Mammary epithelial cell (primary cell): ENCODE results near the gene COL4A6.

Source experiments
- CTCF ChIP-seq, 2 donors: IDR thresholded peaks in 1 of 2; conservative IDR thresholded peaks in 1 of 2; 2 replicates each; pipeline ENCODE4 v1.5.1; 2011 to 2012; ENCODE audit warnings: inconsistent platforms in 2 of 2, low read length in 2 of 2, mild to moderate bottlenecking in 2 of 2, control low read depth in 1 of 2, low read depth in 1 of 2; ENCODE audit not compliant: insufficient read depth in 1 of 2; ENCODE audit errors: extremely low read depth in 1 of 2
- EZH2 ChIP-seq: IDR thresholded peaks from 2 replicates; pipeline ENCODE4 v1.6.1; 2012; ENCODE audit warnings: low read length, inconsistent platforms, borderline replicate concordance

DNA sequence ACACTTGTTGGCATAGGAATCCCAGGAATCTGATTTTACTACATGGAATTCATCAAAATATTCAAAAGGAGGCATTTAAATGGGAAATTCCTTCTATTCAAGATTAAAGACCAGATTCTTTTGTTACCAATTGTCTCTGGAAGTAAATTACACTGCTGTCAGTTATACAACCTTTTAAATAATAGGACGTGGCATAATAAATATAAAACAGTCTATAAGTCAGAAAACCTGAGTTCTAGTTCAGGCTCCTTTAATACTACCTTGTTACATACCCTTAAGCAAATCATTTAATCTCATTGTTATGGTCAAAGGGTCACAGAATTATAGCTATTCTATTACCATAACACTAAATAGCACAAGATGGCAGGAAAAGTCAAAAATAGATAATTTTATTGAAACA lies 18.8 kb downstream of the COL4A6 start:
- TF ChIP-seq CTCF (conservative IDR thresholded peaks at IDR 0.05 in 1 of 2, IDR thresholded peaks at IDR 0.05 in 1 of 2; ENCODE audit: extremely low read depth in 1 of 2, insufficient read depth in 1 of 2, low read depth in 1 of 2, low read length in 2 of 2) (no peak), EZH2 (no peak)
